ENCODE data around the gene SLIT3.

Gene SLIT3

DNA sequence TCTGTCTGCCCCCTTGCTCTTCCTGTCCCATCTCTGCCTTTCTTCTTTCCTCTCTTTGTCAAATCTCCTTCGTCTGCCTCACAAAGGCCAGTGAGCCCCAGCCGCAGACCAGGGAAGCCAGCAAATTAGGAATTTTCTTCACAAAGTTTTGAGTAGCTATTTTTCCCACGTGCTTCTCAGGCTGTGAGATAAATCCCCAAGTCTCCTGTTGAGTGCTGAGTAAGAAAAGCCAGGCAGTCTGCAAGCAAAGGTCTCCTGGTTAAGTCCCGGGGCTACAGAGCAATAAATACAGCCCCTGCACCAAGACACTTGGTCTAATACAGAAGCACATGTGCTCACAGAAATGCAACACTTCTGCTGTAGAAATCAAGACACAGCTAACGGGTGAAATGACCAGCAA, 284.9 kb downstream of the SLIT3 start:
- DNase-seq: no peak

DNA sequence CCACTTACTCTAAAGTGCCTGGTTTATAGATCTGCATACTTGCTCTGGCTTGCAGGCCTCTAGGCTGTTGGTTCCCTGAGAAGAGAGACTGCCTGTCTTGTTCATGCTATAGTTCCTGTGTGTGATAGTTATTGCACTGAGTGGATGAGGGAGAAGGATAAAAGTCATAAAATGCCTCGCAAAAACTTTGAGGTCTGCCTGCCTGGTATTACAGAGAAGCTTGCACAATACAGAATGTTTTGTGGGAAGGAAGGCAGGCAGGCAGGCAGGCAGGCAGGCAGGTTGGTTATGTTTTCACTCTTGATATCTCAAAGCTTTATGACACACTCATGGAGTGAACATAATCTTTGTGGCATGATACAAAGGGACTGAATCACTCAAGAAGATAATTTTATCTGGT, 287.1 kb downstream of the SLIT3 start:
- no peak for DNase-seq

DNA sequence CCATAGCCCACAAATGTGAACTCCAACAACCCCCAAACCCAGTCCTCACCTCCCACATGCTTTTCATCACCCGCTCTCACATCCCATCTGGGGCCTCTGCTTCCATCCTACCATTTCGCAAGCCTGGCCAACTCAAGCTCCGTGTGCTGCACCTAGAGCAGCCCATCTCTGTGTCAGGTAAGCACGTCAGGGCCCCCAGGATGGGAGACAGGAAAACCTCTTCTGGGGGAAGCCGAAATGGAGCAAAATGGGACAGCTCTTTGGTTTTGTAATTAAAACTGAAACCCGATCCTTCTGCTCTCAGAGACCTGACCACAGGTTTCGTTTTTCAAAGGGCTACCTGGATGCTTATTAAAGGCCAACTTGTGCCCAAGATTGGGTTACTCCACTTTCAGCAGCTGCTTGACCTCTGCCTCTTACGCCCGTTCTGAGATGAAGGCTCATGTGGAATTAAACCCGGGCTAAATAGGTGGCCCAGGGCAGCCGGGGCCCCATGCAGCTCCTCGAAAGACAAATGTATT, 287.7 kb downstream of the SLIT3 start:
- DNase-seq: no peak

DNA sequence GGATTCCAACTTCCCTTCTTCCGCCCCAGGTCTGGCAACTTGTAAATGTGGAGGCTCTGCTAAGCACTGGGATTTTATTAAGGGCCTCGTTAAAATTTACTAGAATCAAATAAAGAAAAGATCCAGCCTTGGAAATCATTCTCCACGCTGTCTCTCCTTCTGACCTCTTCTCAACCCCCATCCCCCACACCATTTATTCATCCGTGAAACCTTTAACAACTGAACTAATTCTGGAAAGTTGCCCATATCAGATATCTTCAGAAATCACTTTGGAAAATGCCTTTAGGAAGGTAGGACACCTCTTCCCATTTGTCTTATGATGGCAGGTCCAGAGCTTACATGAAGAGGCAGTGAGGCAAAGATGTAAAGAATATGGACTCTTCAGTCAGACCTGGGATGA, 288.5 kb downstream of the SLIT3 start:
- DNase-seq: no peak

DNA sequence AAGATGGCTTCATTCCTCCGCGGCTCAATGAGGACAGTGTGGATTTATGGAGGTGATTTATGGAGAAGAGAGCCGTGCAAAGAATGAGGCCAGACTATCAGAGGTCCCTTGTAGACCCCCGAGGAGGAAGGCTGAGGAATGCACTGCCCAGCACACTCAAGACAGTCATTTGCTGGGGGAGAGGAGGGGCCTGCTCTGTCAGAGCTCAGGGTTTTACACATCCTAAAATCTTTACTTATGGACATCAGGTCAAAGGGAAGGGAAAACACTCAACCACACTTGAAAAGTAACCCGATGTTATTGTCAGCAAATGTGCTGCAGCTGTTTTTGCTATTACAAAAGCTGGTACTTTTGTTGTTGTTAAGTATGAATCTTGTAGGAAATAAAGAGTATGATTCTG, 289.5 kb downstream of the SLIT3 start:
- no peak for DNase-seq

DNA sequence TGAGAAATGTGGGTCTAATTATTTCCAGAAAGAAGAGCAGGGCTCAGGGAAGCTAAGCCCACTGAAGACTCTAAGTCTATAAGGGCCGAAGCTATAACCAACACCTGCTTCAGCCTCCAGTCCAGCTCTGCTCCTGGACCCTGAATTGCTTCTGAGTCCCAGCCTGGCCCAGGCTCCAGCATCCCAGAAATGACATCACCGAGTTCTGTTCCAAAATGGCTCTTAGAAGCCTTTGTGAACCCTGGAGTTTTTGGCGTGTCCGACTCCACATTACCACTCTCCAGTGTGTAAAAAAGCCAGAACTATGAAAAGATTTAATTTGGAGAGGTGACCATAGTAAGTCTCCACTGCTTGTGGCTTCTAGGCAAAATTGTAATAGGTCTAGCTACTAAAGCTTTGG, 289.9 kb downstream of the SLIT3 start:
- DNase-seq: no peak

DNA sequence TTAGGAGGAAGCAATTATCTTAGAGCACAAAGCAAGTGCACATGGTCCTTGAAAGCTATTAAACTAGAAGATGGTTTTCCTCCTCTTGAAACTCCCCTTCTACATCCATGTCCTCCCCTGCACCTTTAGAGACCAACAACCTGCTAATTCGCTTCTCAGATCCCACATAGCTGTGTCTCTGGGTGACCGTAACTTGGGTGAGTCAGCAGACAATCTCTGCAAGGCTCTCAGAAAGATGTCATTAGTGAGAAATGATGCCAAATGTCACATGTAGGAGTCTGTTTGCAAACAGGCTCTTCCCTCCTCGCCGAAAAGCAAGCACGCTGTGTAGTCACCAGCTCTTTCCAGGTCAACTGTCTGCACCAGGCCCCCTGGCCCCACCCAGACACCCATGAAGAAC, 291.8 kb downstream of the SLIT3 start:
- DNase-seq: no peak

DNA sequence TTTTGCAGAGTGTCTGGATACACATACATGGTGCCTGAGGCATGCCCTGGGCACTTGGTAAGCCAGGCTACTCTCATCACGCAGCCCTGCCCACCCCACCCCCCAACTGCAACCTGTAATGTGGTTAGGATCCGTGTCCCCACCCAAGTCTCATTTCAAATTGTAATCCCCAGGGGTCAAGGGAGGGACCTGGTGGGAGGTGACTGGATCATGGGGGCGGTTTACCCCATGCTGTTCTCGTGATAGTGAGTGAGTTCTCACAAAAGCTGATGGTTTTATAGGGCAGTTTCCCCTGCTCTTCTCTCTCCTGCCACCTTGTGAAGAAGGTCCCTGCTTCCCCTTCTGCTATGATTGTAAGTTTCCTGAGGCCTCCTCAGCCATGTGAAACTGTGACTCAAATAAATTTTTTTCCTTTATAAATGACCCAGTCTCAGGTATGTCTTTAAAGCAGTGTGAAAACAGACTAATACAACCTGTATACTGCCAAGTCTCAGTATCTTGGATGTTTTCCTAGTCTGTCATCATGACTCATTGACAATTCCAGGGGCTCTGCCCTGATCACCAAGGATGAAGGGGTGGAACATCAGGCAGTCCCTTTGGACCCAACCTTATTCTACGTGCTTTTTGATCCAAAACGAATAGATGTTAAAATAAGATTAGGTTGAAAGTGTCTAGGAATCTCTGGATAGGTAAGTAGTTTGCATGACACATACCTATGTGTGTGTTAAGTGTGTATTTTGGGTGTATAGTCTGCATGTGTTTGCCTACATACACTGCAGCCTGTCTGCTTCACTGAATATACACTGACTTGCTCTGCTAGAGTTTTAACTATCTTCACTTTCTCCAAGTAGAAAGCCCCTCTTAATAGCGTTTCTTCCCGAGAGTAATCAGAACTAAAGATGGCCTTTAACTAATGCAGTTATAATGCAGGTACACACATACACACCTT, 293.8 kb downstream of the SLIT3 start:
- DNase-seq: no peak

DNA sequence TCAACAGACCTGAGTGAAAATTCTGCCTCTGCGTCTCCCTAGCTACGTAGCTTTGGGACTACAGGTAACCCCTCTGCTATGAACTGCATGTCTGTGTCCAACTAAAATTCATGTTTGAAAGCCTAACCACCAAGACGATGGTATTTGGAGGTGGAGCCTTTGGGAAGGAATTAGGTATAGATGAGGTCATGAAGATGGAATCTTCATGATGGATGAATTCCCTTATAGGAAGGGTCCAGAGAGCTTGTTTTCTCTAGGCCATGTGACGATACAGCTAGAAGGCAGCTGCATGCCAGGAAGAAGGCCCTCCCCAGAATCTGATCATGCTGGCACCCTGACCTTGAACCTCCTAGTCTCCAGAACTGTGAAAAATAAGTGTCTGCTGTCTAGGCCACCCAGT, 296.4 kb downstream of the SLIT3 start:
- no peak for DNase-seq

DNA sequence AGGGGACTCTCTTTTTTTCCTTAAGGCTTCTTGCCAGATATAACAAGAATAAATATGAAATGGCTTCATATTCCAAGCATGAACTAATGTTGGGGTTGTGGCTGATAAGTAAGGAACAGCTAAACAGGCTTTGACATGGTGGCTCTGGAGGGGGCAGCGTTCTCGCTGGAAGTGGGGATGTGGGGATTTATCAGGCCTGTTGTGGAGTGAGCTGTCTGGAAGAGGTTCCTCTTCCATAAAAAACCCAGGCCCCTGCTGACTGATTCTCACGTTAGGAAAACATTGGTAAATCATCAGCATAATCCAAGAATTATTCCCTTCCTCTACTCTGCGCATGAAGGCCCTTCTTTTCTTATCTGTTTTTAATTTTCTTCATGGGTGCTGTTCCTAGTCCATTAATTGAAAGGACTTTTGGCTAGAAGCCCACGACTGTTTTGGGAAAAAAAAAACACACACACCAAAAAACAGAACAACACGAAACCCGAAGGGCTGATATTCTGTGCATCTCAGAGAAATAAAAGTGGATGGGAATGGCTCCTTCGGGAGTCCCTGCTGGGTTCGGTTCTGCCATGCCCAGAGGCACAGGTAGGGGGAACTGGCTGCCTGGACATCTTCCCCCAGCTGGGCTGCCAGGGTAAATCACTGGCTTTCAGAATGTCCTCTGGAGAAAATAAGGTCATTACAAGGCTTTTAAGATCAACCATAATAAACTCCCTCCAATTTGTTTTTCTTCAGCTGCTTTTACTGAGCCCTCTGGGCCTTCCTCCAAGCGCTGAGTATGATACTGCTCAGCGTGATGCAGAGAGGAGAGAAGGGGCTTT, 297.0 kb downstream of the SLIT3 start:
- DNase-seq: no peak

DNA sequence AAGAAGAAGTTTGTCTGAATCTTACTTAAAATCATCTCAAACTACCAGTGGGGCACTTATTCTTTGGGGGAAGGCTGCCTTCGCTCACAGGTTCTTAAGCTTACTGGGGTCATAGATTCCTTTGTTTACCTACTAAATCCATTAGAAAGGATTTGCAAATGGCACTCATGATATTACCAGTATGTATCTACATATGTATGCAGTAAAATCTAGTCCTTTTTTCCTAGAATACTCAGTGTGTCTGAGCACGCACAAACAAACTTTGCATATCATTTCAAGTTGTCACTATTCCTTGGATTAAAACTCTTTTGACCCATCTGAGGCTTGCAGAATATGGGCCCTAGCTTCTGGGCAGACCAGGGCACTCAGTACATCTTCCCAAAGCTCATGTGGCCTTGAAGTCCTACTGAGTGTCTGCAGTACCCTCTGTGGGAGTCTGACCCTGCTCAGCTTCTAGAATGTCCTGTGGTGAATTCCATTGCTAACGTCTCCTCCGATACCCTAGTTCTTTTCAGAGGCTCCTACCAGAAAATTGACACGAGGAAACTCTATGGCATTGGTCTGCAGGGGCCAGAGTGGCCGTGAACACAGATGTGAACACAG, 297.9 kb downstream of the SLIT3 start:
- no peak for DNase-seq

DNA sequence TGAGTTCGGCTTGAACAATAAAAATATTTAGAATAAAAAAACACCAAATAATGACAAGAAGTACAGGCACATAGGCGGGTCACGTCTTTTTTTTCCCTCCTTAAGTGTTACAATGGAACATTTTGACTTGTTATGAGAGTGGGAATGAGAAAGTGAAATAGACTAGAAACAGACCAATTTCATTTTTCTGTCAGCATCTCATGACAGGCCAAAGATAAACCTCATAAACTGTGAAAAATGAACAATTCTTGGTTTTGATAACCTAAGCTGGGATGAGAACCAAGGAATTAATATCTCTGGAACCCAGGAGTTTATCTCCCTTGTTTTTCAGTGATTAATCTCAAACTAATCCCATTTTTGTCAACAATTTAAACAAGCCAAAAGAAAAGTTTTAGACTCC, 299.5 kb downstream of the SLIT3 start:
- DNase-seq: no peak

DNA sequence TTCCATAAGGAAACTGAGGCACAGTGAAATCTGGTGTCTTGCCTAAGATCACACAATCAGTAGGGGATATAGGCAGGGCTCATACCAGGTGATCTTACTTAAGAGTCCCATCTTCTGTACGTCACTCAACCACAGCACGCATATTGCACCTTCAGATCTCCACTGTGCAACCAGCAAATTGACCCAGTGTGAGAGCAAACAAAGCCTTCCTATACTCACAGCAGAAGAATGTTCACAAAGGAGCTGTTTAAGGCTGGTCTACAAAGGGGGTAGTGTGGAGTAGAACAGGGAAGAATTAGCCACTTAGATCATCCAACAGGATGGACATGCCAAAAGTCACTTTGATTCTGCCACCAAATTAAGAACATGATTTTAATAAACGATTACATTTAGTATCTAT, 305.9 kb downstream of the SLIT3 start:
- no peak for DNase-seq

DNA sequence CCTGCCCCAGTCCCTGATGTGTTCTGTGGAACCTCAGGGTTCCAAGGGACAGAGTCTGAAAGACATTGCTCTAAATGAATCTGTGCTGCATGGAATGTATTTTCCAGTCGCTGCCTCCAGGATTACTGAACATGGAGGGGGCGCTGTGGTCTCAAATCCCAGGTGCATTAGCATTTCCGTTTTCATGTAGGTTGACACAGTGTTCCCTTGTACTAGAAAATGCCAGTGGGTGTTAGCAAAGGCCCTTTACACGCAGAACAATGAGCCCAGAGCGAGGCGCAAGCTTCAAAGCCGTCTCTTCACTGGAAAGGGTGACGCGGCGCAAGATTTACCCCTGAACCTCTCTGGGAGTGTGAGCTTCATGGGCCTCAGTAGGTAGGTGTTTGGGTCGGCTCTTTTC, 308.3 kb downstream of the SLIT3 start:
- no peak for DNase-seq

DNA sequence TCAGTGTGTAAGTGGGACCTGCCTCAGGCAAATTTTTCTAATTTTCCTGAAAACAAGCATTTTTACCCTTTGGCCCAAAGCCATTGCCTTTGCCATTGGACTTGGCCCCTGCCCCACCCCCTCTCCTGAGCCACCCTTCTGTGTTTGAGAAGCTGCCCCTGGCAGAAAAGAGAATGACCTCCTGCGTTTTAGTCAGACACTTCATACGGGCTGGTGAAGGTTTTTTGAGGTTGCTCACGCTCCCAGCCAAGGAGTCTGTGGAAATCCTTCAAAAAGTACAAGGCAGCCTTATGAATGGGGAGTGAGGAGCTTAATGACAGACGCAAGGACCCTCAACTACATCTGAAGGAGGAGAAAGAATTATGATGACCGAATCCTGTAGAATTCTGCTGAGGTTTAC, 308.9 kb downstream of the SLIT3 start:
- no peak for DNase-seq

DNA sequence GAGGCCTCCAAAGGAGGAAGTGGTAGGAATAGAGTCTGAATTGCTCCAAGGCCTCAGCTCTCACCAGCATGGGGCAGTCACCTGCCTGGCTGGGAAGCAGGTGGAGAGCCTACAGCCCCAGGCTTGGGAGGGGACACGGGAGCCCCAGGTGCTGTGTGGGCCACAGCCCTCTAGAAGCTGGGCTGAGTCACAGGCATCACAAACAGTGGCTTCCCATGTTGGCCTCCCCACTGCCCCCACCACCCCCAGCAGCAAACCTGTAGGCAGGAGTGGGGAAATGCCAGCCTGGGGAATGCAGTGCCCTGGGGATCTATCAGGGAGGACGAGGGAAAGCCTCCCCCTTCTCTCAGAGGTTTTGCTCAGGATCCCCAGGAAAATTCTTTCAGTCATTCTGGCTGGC, 309.6 kb downstream of the SLIT3 start:
- DNase-seq: no peak

DNA sequence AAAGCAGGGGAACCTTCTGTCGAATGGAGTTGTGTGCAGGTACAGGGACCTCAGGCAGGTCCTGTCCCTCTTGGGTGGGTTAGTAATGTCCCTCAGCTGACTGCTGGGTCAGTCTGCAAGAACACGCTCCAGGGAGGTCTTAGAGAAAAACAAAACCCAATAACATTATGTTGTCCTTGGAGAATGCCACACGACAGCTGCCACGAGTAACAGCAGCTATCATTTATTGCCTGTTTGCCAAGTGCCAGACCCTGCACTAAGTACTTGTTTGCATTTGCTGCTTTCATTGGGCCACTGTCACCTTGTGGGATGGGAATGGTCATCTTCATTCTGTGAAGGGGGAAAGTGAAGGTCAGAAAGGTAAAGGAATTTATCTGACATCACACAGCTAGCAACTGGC, 310.3 kb downstream of the SLIT3 start:
- DNase-seq: no peak

DNA sequence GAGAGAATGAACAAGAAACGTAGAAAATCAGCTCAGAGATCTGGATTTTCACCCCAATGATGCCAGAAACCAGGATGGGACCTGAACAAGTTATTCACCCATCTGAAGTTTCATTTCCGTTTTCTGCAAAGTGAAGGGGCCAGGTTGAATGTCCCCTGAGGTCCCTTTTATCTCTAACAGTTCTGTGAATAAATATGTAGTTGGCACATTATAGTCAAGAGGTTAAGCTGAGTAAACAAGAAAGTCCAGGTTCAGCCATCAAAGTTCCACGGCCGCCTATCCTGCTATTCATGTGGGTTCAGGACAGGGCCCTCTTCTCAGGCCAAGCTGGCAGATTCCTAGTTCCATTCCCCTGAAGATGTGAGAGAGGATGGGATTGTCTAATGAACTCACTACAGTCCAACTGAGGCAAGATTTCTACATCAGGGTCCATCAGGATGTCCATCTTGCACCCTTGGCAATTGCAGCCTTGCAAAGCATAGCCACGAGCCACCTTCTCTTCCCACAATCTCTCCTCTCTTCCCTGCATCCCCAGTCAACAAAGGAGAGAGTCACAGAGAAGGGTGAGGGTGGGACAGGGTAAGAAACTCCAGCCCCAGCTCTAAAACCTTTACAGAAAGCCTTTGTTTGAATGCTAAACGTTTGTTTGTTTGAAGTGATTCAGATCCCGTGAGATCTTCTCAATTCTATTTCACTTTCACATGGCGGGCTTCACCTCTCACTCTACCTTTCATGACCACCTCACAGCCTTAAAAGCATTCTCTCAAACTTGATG, 311.0 kb downstream of the SLIT3 start:
- no peak for DNase-seq

DNA sequence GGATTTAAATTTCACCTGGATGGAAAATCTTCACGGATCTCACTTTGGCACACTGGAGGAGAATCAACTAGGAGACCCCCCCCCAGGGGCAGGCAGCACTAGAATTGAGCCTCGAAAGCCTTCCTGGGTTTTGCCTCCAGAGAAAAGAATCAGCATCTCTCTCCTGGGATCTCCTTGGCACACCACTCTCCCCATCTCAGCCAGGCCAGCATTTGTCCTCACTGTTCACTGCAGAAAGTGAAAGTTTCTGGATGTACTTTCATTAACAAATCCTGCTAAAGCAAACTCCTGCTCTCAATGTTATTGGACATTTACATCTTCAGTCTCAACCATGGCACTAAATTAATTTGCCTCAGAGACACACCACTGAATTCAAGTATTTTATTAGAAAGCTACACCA, 312.2 kb downstream of the SLIT3 start:
- DNase-seq: no peak

DNA sequence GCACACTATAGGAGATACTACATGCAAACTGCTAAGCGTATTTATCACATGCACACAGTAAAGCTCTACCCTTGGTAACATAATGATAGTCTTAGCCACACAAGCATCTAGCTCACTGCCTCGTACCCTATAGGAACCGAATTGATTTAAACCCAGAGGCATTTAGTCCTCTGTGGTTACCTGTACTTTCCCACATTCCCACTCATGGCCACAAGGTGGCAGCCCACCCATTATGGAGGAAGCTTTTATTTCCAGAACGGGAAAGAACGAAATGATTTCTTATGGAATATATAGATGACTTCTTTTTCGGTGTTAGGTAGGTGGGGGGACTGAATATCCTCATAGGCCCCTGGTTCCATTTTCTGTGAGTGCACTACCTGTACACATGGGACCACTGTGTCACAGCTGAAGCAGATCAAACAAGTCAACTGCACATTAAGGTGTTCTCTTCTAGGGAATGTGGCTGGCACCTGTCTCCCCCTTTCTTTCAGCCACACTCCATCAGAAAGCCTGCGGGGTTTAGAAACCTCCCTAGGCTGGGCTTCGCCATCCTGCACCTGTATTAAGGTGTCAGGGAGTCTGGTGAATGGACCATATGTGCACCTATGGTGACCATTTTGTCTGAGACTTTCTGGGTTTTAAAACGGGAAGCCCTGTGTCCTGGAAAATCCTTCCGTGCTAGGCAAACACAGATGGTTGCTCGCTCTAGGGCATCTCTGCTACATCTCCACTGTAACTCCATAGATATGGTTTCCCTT, 313.2 kb downstream of the SLIT3 start:
- peak; percentile 49 for DNase-seq

DNA sequence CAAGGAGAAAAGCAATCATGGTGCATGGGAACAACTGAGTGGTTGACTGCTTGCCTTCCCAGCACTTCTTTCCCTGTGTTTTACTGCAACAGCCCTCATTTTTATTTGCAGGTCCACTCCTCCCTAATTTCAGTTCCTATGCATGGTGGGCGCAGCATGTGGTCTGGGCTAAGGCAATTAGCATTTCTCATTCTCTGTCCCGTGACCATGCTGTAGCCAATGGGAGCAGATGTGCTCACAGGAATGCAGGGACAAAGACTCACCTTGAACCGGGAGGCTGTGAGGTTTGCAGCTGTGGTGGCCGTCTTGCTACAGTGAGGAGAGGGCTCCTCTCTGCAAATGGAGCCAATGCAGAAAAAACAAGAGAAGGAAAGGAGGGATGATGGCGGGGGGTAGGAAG, 315.5 kb downstream of the SLIT3 start:
- DNase-seq: no peak

DNA sequence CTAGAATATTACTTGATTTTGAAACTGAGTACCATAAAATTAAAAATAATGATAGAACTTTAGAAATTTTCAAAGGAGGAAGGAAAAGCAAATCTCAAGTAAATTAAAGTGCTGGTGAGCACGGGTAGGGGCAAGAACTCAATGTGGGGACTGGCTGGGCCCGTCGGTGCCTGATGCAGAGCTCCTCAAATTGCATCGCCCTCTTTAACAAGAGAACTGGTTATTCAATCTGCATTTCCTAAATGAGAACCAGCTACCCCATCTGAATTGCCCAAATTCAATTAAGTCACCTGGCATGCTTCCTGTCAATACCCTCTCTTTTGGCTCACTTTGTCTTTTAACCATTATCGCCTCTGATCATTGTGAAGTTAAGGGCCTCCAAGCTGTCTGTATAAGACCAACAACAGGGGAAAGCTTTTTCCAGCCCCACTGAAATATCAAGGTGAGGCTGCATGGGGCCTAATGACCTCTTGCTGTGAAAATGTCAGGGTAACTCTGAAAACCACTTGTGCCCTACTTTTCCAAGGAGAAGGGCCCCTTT, 316.7 kb downstream of the SLIT3 start:
- no peak for DNase-seq

Data from NCI-H1694 treated with DMSO at 0.1 percent for 48 hours (cell line).